ENCODE data around the gene GALNT18. TPM values are rescaled to one million over a fixed set of nuclear protein-coding genes. Genes with fewer than 3 reads are reported as not detected.

GALNT18 gene
- total RNA-seq, 1 donor from 2014 or later = 9.4 TPM

DNA sequence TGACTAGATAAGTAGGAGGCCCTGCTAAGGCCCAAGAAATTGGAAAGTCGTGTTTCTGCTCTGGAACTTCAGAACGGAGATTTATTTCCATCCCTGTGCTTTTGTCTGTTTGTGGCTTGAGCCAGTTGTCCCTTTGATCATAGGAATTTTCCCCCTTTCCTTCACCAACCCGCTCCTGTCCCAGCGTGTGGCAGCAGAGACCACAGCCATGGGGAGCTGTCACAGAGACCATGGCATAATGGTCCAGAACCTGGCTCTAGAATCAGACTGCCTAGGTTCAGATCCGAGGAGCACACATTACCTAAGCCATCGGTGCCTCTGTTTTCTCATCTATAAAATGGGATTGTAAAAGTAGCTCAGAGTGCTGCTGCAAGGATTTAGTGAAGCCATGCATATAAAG lies 128.1 kb downstream of the GALNT18 start:
- no peak for ATAC-seq

- no peak for ATAC-seq
These were observed 130.2 kb downstream of the GALNT18 start for GRCh38 chr11:11491589-11491988.

GRCh38 chr11:11491014-11491413 lies 130.8 kb downstream of the GALNT18 start:
- no peak for ATAC-seq

- no peak for ATAC-seq
These were observed 135.4 kb downstream of the GALNT18 start for GRCh38 chr11:11486423-11486822.

- ATAC-seq = no peak
These were observed 135.8 kb downstream of the GALNT18 start for GRCh38 chr11:11486002-11486401.

GRCh38 chr11:11483627-11484026 lies 138.2 kb downstream of the GALNT18 start:
- ATAC-seq = no peak

GRCh38 chr11:11482730-11483129 lies 139.1 kb downstream of the GALNT18 start:
- ATAC-seq = no peak

DNA sequence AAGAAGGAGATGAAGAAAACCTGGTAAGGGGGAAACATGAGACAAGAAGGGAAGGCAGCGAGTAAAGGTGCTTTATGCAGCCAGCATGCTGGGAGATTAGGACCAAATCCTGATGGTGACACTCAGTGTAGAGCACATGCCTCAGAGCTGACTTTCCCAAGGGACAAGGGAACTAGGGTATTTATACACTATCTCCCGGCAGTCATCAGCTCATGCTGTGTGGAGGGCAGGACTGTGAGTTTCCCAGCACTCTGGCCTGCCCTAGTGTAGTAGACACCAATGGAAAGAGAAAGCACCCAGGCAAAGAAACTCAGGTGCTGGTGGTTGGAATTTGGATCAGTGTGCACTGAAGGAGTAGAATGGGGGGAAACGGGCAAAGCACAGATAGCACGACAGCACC lies 140.4 kb downstream of the GALNT18 start:
- ATAC-seq = no peak

DNA sequence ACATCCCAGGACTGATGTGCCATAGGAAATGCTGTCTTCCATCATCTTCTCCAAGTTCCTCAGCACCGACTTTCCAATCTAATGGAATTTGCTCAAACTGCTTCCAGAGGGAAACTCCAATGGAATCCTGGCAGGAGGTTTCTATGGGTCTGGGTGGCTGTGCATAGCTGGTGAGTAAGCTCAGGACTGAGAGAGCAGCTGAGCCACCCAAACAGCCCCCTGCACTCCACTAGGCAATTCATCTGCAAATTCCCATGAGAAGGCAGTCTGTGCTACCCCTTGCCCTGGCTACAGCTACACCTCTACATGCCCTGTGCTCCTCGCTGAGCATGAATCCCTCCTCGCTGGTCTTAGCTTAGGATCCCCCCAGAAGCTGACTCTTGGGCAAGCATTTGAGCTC lies 140.8 kb downstream of the GALNT18 start:
- ATAC-seq = no peak

- no peak for ATAC-seq
These were observed 143.1 kb downstream of the GALNT18 start for GRCh38 chr11:11478687-11479086.

DNA sequence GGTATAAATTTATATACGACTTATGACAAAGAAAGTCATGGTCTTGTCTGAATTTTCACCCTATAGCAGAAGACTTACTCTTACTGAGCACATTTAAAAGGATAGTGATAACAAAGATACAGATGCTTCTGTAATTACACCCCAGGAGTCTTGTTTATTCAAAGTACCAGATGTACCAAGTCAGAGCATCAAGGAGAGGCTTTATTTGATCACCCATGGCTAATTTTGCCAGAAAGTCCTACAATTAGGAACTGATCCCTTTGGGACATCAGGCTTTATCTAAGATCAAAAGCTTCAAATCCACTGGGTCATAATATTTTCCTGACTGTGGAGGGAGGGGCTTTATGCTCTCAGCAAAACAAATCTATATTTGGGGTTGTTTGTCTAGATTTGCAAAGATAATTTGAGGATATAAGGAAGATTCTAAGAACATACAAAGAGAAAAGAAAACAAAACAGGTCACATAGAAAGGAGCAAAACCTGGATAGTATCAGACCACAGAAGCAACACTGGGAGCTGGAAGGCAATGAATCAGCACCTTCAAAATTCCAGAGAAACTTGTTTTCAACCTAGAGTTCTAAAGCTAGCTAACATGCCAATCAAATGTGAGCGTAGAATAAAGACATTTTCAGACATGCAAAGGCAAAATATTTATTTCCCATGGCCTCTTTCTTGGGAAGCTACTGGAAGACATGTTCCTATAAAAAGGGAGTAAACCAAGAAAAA lies 143.9 kb downstream of the GALNT18 start:
- ATAC-seq = no peak

DNA sequence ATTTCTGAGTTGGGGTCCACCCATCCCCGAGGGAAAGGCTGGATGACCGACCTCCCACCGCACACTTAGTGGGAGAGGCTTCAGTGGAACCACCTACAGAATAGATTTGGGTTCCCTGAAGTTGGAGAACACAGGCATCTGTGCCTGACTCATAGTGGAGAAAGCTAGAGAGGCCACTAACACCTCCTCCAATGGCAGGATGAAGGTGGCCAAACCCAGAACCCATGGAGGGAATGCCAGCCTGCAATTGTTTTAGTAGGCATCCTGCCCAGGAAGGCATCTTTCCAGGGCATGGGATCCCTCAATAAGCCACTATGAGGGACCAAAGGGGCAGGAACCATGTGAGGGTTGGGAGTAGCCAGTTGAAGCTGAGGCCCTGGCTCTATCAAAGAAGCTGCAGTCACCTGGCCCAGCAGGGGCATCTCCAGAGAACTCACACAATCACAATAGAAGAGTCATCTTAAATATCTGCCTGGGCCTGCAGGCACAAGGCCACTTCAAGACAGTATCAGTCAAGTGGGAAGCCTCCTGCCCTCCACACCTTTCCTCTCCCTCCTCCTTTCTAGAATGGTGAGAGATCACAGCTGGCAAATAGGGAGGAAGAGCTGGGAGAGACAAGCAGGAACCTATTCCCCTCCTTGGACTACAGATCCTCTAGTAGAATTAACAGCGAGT lies 144.7 kb downstream of the GALNT18 start:
- peak; percentile 57 for ATAC-seq

GRCh38 chr11:11476499-11476898 lies 145.3 kb downstream of the GALNT18 start:
- ATAC-seq = no peak

GRCh38 chr11:11472106-11472505 lies 149.7 kb downstream of the GALNT18 start:
- no peak for ATAC-seq

DNA sequence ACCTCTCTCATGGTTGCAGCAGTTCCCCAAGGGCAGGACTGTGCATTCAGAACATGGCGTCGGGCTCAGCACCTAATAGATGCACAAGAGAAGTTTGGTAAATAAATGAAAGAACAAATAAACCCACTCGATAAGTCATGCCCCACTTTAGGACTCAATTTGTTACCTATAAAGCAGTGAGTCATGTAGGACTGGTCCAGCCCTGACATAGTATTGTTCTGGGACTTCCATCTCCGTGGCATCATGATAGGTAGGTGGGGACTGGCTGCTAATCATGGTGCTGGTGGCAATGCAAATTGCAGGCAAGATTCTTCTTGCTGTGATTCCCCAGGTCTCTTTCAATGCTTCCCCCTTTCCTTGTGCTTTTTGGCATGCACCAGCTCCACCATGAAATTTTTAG lies 150.6 kb downstream of the GALNT18 start:
- no peak for ATAC-seq

- no peak for ATAC-seq
These were observed 152.9 kb downstream of the GALNT18 start for GRCh38 chr11:11468954-11469353.

DNA sequence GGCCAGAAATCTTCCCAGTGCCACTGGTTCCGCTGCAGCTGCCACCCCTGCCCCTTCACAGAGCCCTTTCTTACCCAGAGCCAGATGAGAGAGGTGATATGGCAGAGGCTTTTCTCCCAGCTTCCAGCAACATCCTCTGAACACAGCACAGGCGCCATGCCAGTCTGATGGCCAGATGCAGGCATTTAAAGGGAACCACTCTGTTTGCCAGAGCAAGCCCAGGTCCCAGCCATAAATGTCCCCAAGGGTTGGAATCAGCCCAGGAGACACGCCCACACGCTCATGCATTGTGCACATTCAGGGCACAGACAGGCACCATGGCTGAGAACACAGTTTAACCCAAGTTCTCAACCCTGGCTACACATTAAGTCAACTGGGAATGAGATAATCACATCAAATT lies 154.5 kb downstream of the GALNT18 start:
- ATAC-seq = no peak

DNA sequence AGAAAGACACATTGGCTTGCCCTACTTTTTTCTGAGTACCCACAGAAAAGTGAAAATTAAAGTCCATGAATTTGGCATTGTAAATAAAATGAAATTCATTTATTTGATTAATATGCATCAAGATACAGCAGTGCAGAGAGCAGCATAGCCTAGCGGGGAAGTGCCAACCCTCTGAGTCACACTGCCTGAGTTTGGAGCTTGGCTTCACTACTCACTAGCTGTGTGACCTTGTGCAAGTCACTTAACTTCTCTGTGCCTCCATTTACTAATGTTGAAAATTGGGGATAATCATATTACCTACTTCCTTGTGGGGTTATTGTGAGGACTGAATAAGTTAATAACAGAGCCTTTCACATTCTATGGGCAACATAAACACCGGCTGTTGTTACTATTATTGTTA lies 157.2 kb downstream of the GALNT18 start:
- ATAC-seq = peak; percentile 47

- no peak for ATAC-seq
These were observed 158.4 kb downstream of the GALNT18 start for GRCh38 chr11:11463405-11463804.

DNA sequence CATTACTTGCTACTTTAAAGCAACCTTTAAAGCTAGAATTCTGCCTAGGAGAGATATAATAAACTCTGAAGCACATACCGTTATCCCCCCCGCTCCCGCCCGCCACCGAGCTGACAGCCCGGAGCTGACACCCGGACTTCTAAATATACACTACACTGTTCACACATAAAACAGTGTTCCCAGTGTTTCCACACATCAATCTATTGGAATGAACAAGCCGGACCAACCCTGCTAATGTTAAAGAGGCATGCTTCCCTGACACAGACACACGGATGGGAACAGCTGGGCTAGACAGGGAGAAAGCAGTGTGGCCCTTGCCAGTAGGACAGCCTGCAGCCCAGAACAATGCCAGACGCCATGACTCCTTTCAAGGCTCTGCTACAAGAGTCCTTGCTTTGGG lies 160.3 kb downstream of the GALNT18 start:
- no peak for ATAC-seq

- no peak for ATAC-seq
These were observed 162.2 kb downstream of the GALNT18 start for GRCh38 chr11:11459578-11459977.

DNA sequence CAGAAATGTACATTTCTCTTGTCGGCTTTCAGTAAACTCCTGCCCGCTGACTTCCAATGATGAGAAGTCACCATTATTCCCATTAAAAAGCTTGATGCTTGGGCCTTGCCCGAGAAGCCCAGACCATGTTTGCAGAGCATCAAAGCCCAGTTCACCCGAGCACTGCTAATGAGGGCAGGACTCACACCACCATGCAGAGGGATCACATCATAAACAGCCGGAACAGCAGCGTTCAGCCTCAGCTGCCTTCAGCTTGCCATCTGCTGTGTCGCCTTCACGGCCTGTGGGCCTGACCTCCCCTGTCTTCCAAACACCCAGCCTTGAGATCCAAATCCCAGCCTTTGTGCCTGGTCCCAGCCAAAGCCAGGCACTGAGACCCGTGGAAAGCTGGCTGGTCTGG lies 163.3 kb downstream of the GALNT18 start:
- ATAC-seq = no peak

GRCh38 chr11:11458001-11458400 lies 163.8 kb downstream of the GALNT18 start:
- no peak for ATAC-seq

DNA sequence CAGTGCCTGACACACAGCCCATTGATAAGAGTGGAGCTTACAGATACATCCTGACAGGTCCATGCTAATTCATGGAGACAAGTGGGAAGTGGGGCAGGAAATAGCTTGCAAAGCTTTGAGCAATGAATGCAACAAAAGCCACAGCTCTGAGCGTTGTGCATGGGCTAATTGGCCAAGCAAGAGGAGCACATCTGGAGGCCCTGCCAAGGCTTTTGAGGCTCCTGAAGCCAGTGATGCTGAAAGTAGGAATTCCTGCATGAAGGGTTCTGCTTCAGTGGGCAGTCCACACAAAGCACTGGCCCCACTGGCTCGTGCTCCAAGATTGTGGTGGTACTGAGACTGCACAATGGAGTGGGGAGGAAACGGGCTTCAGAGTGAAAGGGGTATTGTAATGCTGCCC lies 164.9 kb downstream of the GALNT18 start:
- no peak for ATAC-seq

Data from esophagus mucosa (tissue), 1 donor.